Fibroblast of lung (primary cell): Measurements from ENCODE around the gene EXO1.

Source experiments
- EZH2 ChIP-seq: IDR thresholded peaks from 2 replicates; pipeline ENCODE4 v1.5.1; 2012; ENCODE audit warnings: low read length, control low read depth, mild to moderate bottlenecking; ENCODE audit errors: missing control alignments
- TF ChIP-seq, protein P1 (sequence below), 2 donors: IDR thresholded peaks in 1 of 2; conservative IDR thresholded peaks in 1 of 2; 1 replicate in 1 of 2; 2 replicates in 1 of 2; pipeline ENCODE4 v1.5.1; 2011 to 2012; ENCODE audit warnings: low read length in 2 of 2, control low read depth in 1 of 2, inconsistent platforms in 1 of 2, low read depth in 1 of 2, mild to moderate bottlenecking in 1 of 2

DNA sequence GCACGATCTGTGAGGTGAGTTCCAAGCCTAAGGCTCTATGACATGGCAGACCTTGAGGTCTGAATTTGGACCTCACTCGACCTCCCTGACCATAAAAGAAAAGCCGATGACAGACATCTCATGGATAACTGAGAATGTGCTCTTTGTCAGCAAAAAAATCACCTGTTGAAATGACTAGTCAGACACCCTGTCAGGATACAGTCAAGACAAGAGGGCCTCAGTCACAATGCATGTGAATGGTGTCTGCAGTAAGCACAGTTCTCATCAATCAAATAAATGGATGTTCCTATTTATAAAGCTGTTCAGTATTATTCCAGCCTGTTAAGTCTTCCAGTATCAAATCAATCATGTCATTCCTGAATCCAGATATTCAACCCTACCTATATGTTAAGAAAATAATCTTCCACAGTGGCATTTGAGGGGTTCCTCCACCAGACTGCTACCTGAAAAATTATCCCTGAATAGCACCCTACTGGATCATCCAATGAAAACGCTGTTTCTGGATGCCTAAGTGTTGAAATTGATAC lies 28.6 kb upstream of the EXO1 start:
- TF ChIP-seq, protein P1, sequence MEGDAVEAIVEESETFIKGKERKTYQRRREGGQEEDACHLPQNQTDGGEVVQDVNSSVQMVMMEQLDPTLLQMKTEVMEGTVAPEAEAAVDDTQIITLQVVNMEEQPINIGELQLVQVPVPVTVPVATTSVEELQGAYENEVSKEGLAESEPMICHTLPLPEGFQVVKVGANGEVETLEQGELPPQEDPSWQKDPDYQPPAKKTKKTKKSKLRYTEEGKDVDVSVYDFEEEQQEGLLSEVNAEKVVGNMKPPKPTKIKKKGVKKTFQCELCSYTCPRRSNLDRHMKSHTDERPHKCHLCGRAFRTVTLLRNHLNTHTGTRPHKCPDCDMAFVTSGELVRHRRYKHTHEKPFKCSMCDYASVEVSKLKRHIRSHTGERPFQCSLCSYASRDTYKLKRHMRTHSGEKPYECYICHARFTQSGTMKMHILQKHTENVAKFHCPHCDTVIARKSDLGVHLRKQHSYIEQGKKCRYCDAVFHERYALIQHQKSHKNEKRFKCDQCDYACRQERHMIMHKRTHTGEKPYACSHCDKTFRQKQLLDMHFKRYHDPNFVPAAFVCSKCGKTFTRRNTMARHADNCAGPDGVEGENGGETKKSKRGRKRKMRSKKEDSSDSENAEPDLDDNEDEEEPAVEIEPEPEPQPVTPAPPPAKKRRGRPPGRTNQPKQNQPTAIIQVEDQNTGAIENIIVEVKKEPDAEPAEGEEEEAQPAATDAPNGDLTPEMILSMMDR (conservative IDR thresholded peaks at IDR 0.05 in 1 of 2, IDR thresholded peaks at IDR 0.05 in 1 of 2; ENCODE audit: low read depth in 1 of 2, low read length in 2 of 2): no peak
- no peak for TF ChIP-seq EZH2
